IPS-18a (cell line): Measurements from ENCODE around the gene MARK3.
A peak's percentile ranks its signal among the peaks of the same experiment; 100 is the strongest.

Experiments used
- H3K27ac ChIP-seq: one replicate; pipeline ENCODE4 v1.5.1; 2013; ENCODE audit warnings: low read length
- H3K27me3 ChIP-seq: one replicate; pipeline ENCODE4 v1.6.1; 2013; ENCODE audit warnings: mild to moderate bottlenecking, low read length; ENCODE audit not compliant: control insufficient read depth, insufficient read depth
- H3K36me3 ChIP-seq: one replicate; pipeline ENCODE4 v1.6.1; 2013; ENCODE audit warnings: low read depth, low read length; ENCODE audit not compliant: control insufficient read depth
- H3K4me1 ChIP-seq: one replicate; pipeline ENCODE4 v1.6.1; 2013; ENCODE audit warnings: low read depth, low read length; ENCODE audit not compliant: control insufficient read depth
- H3K4me3 ChIP-seq: one replicate; pipeline ENCODE4 v1.5.1; 2013; ENCODE audit warnings: low read length
- H3K9ac ChIP-seq: one replicate; pipeline ENCODE4 v1.6.1; 2013; ENCODE audit warnings: mild to moderate bottlenecking, low read length, moderate library complexity
- H3K9me3 ChIP-seq: one replicate; pipeline ENCODE4 v1.6.1; 2013; ENCODE audit warnings: low read depth, low read length; ENCODE audit not compliant: control insufficient read depth

Gene MARK3

DNA sequence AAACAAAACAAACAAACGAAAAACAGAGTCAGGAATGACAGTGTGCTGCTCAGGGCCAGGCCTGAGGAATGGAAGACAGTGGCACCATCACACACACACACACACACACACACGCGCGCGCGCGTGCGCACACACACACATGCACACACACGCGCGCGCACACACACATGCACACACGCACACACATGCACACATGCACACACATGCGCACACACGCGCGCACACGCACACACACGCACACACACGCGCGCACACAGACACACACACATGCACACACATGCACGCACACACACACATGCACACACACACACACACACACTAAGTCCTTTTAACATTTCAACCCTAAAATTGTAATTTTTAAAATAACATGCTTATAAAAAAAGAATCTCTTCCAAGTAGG lies 13.2 kb upstream of the MARK3 start:
- Histone ChIP-seq H3K4me3 (no peak overlapping the region), H3K9ac (no peak overlapping the region), H3K27ac (no peak overlapping the region)

DNA sequence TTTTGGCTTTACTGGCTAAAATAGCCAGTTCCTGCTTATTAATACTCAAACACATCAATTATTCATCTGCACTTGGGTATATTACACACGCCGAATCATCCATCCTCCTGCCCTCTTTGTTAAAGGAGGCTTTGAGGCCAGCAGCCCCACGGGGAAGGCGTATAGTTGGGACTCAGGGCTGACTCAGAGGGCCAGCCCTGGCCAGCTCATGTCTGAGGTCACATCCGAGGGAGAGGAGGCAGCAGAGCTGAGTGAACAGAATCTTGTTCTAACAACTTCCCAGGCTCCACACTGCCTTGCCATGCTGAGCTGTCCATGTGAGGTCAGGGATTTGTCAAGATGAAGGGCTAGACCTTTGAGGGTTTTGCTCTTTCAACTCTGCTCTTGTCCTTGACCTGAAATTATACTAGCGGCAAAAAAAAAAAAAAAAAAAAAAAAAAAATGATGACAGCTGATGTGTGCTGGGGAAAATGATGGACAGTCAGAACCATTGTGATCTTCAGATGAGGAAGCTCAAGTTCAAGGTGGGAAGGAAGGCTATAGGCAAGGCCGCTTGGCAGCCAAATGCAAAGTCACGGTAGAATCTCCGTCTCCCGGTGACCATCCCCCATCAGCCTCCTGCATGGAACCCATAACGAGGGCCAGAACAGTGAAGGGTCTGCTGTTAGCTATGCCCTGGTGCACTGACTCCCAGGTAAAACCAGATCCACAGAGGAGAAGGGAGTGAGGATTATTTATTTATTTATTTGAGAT lies 12.5 kb upstream of the MARK3 start:
- Histone ChIP-seq H3K36me3 (no peaks in the 10 kb centered on the region), H3K9me3 (no peaks in the 10 kb centered on the region), H3K4me1 (no peaks in the 10 kb centered on the region), H3K27ac (no peak overlapping the region), H3K9ac (no peak overlapping the region), H3K27me3 (no peaks in the 10 kb centered on the region), H3K4me3 (no peak overlapping the region)

More for the DNA sequence above, 13.2 kb upstream of the MARK3 start:
- no peaks in the 10 kb centered on the region for H3K4me1 ChIP-seq
- no peaks in the 10 kb centered on the region for H3K9me3 ChIP-seq
- no peaks in the 10 kb centered on the region for H3K36me3 ChIP-seq
- no peaks in the 10 kb centered on the region for H3K27me3 ChIP-seq

DNA sequence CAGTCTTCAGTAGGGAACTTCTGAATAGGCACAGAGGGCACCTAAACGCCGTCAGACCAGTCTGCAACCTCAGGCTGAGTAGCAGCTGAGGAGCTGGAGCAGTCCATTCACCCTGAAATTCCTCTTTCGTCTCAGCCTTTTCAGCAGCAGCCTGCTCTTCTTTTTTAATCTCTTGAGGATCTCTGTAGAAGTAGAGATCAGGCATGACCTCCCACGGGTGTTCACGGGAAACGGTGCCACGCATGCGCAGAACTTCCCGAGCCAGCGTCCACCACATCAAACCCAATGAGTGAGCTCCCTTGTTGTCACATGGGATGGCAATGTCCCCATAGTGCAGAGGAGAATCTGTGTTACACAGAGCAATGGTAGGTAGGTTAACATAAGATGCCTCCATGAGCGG lies 11.1 kb upstream of the MARK3 start:
- Histone ChIP-seq H3K36me3 (no peaks in the 10 kb centered on the region), H3K27ac (no peak overlapping the region), H3K9ac (no peak overlapping the region), H3K9me3 (no peaks in the 10 kb centered on the region), H3K27me3 (no peaks in the 10 kb centered on the region), H3K4me3 (no peak overlapping the region), H3K4me1 (no peaks in the 10 kb centered on the region)

DNA sequence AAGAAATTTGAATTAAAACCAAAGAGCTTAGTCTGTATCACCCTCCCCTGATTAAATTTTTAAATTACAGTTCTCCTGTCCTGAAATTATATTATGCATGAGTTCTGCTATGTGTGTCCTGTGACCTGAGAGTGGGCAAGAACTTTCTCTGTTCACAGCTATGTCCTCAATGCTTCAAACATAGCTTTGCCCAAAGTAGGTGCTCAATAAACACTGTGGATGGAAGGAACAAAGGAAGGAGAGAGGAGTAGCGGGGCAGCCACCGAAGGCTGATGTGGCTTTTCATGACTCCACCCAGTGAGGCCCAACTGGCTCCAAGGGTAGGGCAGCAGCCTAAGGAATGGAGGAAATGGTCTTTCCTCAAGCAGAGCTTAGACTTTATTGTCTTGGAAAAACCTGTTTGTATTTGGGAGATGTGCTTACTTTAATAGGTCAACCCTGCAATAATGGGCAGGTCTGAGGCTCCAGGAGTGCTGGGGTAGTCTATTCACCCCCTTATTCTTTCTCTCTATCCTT lies 7.6 kb upstream of the MARK3 start:
- Histone ChIP-seq H3K27me3 (no peaks in the 10 kb centered on the region), H3K27ac (no peak overlapping the region), H3K9me3 (no peaks in the 10 kb centered on the region), H3K4me3 (no peak overlapping the region), H3K4me1 (no peaks in the 10 kb centered on the region), H3K9ac (no peak overlapping the region), H3K36me3 (no peaks in the 10 kb centered on the region)

DNA sequence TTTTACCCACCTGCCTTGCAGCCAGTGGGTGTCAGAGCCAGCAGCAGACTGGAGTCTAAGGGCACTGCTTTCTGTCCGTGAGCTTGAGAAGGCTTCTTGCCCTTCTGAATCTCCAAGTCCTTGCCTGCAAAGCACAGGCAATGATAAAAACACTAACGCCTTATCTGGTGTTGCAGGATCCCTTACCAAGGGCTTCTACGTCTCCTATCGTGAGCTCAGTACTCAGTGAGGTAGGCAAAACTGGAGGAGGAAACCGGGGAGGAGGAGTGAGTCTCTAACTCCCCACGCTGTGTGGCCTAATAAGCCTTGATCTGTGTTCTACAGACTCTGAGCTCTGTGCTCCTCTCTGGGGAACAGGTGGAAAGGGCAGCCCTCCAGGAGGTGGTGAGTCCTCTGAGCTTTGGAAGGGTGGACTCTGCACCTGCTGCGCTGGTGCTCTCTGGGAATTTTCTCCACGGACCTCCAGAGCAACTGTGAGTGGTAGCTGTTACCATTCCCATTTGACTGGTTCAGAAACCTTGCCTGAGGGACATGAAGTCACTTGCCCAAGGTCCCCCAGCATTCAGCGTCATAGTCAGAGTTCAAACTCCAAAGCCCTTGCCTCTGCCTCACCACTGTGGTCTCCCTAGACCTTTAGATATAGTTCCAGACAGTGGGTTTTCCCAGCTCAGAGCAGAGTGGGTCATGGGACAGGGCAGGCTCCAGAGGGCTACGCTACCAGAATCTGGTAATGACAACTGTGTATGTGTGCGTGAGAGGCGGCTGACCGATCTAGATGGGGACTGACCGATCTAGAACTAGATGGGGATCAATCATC lies 7.0 kb upstream of the MARK3 start:
- H3K27me3 ChIP-seq: peaks cover 3% of the 10 kb centered on the region
- no peaks in the 10 kb centered on the region for H3K36me3 ChIP-seq
- no peaks in the 10 kb centered on the region for H3K4me1 ChIP-seq
- no peaks in the 10 kb centered on the region for H3K9me3 ChIP-seq
- no peak overlapping the region for H3K4me3 ChIP-seq
- H3K27ac ChIP-seq: no peak overlapping the region
- no peak overlapping the region for H3K9ac ChIP-seq

DNA sequence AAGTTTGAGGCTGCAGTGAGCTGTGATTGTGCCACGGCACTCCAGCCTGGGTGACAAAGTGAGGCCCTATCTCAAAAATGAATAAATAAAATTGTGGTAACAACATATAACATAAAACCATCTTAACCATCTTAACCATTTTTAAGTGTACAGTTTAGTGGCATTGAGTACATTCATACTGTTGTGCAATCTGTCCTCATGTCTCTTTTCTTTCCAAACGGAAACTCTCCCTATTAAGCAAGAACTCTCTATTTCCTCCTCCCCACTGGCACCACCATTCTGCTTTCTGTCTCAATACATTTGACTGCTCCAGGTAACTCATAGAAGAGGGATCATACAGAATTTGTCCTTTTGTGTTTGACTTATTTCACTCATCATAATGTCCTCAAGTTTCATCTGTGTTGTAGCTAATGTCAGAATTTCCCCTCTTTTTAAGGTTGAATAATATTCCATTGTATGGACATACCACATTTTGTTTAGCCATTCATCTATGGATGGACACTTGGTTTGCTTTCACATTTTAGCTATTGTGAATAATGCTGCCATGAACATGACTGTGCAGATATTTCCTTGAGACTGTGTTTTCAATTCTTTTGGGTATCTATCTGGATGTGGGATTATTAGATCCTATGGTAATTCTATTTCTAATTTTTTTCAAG lies 4.4 kb upstream of the MARK3 start:
- no peaks in the 10 kb centered on the region for H3K36me3 ChIP-seq
- H3K27me3 ChIP-seq: peaks cover 18% of the 10 kb centered on the region
- no peak overlapping the region for H3K4me3 ChIP-seq
- H3K4me1 ChIP-seq: peaks cover 7% of the 10 kb centered on the region
- no peaks in the 10 kb centered on the region for H3K9me3 ChIP-seq
- no peak overlapping the region for H3K9ac ChIP-seq
- H3K27ac ChIP-seq: no peak overlapping the region

DNA sequence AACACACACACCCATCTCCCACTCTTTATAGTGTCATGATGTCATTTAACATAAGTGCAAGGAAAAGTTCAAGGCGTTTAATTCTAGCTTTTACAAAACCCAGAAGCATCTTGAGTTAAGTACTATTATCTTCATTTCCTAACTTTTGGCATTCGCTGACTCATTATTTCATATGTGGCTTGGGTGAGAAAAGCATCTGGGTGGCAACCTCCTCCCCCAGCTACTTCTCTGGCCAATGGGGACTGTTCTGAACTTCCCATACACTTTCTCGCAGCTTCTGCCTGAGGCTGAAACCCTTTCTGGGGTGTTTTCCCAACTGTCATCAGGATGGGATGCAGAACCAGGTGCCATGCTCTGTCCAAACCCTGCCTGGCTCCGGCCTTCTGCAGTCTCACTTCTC lies 2.8 kb upstream of the MARK3 start:
- Histone ChIP-seq H3K27ac (no peak overlapping the region), H3K36me3 (no peaks in the 10 kb centered on the region), H3K27me3 (peaks cover 18% of the 10 kb centered on the region), H3K9ac (no peak overlapping the region), H3K4me3 (no peak overlapping the region), H3K9me3 (no peaks in the 10 kb centered on the region), H3K4me1 (peaks cover 16% of the 10 kb centered on the region)

DNA sequence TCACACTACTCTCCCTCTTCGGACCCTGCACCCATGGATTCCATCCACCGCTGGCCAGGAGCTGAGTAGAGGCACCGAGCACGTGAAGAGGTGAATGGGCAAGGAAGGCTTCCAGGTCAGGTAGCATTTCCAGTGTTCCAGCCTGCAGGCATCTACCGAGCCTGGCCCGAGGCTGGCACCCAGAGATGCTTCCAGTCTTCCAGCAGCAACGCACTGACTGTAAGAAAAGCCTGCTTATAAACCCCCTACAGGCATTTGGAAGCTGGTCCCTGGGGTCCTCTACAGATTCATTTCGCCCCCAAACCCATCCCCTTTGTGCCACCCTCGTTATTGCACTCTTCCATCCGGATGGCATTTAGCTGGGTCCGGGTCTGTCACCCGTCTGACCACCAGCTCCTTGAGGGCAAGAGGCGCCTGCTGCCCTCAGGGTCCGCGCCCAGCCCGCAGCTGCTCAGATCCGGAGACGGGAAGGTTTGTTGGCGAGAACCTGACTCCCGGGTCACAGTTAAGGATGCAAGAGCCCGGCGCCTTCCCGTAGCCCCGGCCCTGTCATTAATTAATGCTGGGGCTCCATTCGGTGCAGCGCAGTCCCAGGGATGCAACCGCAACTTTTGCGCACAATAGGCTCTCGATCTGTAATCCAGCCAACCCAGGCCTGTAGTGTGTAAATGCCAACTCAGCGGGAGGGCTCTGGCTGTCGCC lies 614 bp upstream of the MARK3 start:
- Histone ChIP-seq H3K9me3 (no peaks in the 10 kb centered on the region), H3K27me3 (peaks cover 18% of the 10 kb centered on the region), H3K27ac (no peak overlapping the region), H3K36me3 (peaks cover 3% of the 10 kb centered on the region), H3K4me3 (peak overlapping the region; percentile 96), H3K9ac (peak overlapping the region; percentile 23), H3K4me1 (peaks cover 16% of the 10 kb centered on the region)

DNA sequence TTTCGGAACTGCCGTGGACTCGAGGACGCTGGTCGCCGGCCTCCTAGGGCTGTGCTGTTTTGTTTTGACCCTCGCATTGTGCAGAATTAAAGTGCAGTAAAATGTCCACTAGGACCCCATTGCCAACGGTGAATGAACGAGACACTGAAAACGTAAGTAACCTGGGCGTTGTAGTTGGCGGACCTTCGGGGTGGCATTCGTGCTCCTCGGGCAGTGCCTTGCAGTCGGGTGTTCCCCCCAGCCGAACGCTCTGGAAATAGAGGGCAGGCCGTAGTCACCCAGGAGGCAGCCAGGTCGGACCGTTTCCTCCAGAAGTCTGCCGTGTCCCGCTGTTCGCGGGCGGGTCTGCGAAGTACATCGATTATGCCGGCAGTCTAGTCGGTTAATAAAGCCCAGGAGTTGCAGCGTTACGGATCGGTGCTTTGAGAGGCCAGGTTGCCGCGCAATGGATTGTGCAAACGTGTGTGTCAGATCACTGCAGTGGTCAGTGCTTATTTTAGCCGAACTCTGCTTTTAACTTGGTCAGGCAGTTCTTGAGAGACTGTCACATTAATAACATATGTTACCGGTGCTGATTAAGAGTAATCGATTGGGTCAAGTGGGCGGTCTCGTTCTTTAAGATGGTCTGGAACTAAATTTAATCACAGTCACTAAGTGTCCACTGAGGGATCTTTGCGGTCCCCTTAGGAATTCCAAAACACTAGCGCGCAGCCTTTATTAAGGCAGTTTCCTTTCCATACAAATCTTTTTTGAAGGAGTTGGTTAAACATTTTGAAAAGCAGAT lies 906 bp downstream of the MARK3 start:
- H3K36me3 ChIP-seq: peaks cover 3% of the 10 kb centered on the region
- H3K4me3 ChIP-seq: peak overlapping the region; percentile 96
- peaks cover 16% of the 10 kb centered on the region for H3K4me1 ChIP-seq
- peak overlapping the region; percentile 87 for H3K9ac ChIP-seq
- H3K27me3 ChIP-seq: peaks cover 18% of the 10 kb centered on the region
- H3K9me3 ChIP-seq: no peaks in the 10 kb centered on the region
- H3K27ac ChIP-seq: no peak overlapping the region

DNA sequence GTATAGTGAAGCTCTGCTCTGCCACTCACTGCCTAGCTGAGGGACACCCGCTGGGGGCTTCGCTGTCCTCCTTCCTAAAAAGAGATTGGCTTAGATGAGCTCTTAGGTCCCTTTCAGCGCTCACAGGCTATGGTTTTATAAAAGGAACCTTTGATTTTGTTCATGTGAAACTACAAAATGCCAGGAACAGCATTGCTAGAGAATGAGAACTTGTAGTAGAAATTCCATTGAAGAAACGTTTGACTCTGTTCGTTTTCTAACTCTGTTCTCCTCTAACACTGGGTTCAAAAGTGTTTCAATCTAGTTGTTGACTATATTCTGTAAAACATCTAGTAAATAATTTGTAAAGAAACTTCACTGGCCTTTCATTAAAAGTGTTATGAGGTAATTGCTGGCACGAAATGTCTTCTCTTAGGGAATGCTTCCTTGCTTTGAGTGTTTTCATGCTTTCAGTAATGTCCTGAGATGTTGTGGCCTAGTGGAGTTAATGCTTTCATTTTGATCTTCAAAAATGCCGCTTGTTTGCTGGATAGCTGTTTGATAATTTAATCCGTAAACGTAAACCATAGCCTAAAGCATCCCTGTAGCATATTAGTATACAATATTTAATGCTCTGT lies 1.6 kb downstream of the MARK3 start:
- Histone ChIP-seq H3K9ac (peak overlapping the region; percentile 87), H3K27me3 (peaks cover 18% of the 10 kb centered on the region), H3K4me1 (peaks cover 16% of the 10 kb centered on the region), H3K36me3 (peaks cover 3% of the 10 kb centered on the region), H3K27ac (no peak overlapping the region), H3K9me3 (no peaks in the 10 kb centered on the region), H3K4me3 (peak overlapping the region; percentile 96)
